HG03103 (cell line): ENCODE measurements around the gene LYST.

Source experiments
- ATAC-seq: cut with Tn5 transposase; IDR thresholded peaks from one replicate; pipeline ENCODE4 v1.9.1; 2021; ENCODE audit warnings: low read depth; ENCODE audit not compliant: unreplicated experiment

LYST gene

DNA sequence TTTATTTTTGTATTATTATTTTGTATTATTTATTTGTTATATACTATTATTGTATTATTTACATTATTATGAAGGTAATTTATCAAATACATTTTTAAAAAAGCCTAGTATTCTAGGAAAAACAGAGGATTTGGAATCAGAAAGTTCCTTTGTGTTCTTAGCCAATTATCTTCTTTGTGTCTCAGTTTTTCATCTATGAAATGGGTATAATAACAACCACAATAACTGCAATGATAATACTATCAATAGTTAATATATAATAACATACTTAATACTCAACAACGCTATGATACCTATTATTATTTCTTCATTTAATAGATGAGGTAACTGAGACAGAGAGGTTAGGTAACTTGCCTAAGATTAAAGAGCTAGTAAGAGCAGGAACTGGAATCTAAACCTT lies 136.7 kb downstream of the LYST start:
- no peak for ATAC-seq

- no peak for ATAC-seq
Measured at GRCh38 chr1:235726557-235726956, 140.1 kb downstream of the LYST start.

- ATAC-seq, result no peak
Measured at GRCh38 chr1:235725434-235725833, 141.3 kb downstream of the LYST start.

- ATAC-seq, result no peak
Measured at GRCh38 chr1:235724730-235725129, 142.0 kb downstream of the LYST start.

DNA sequence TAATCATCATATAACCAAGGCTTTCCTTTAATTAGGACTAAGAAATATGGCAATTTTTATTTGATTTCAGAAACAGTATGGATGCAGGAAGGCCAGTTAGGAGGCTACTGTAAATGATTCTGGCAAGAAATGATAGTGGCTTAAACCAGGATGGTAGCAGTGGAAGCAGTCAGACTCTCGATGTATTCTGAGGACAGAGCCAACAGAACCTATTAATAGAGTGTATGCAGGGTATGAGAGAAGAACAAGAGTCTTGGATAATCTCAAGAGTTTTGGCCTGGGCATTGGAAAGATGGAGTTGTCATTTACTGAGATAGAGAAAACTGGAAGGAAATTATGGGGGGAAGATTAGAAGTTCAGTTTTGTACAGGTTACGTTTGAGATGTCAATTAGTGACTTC lies 143.8 kb downstream of the LYST start:
- ATAC-seq, result no peak

GRCh38 chr1:235721982-235722381 lies 144.7 kb downstream of the LYST start:
- ATAC-seq, result no peak

DNA sequence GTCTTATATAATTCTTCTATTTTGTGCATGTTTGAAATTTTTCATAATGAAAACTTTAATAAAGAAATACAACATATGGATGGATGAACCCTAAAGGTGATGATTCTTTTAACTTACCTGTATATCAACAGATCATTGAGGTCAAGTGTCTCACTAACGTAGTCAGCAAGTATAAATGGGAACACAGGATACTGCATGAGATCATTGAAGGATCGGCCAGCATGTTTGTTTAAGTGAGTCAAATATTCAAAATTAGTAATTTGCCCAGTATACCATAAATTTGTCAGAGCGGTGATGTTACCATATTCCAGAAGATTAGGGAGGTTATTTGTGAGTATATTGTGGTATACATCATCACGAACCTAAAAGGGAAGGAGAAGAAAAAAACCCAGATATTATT lies 146.2 kb downstream of the LYST start:
- ATAC-seq, result no peak

- no peak for ATAC-seq
Measured at GRCh38 chr1:235714205-235714897, 152.4 kb downstream of the LYST start.

DNA sequence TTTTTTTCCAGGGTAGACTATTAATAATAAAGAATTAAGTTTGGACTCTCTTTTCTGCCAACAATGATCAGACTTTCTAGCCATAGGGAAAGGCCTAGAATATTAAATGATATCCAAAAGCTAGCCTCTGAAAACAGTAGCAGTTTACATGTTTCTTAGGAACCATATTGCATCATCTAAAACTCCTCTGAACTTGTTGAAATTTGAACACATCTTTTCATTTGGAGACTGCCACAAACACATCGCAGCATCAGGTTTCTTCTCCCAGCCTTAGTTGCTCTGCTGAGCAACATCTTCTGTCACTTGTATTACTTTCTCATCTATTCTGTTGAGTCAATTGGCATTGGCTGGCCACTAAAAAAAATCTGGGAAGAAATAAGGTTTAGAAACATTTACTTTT lies 153.9 kb downstream of the LYST start:
- ATAC-seq, result no peak

DNA sequence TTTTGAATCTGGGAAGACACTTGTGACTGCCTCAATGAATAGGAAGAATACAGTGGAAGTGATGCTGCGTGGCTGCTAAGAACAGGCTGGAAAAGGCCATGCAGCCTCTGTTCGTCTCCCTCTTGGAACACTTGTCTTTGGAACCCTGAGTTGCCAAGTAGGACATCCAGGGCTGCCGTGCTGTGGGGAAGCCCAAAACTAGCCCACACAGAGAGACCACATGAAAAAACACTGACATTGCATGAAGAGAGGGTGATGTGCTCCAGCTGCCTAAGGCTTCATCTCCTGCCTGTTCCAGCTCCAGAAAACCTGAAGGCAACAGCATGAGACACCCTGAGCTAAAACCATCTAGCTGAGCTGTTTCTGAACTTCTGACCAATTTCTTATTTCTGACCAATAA lies 156.0 kb downstream of the LYST start:
- no peak for ATAC-seq

DNA sequence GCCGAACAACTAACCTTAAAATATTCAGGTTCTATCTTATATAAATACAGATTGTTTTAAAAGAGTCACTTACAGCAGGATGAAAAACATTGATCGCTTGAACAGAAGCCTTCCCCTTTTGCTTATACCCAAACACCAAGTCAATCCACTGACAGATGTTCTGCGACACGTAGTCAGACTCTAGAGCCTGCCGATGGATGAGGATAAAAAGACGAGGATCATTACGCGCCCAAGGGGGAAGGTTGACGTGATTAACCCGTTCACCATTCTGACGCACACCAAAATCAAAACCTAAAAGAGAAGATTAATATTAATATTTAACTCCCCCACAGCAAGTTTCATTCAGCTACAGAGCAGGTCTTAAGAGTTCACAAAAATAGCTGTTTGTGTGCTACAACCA lies 157.7 kb downstream of the LYST start:
- ATAC-seq, result no peak

GRCh38 chr1:235708390-235708962 lies 158.2 kb downstream of the LYST start:
- ATAC-seq, result no peak

DNA sequence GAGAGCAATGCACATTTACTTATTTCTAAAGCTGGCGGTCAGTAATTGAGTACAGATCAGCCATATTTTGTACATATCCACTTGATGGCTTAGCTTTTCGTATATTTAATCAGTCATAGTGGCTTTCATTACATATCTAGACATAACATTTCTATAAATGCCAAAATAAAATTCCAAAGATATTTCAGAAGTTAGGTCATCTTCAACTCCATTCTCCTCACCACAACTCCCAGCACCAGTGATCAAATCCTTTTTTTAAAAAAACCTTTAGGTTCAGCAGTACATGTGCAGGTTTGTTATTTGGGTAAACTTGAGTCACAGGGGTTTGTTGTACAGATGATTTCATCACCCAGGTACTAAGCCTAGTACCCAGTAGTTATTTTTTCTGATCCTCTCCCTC lies 163.2 kb downstream of the LYST start:
- no peak for ATAC-seq

- ATAC-seq, result no peak
Measured at GRCh38 chr1:235702412-235702811, 164.3 kb downstream of the LYST start.

DNA sequence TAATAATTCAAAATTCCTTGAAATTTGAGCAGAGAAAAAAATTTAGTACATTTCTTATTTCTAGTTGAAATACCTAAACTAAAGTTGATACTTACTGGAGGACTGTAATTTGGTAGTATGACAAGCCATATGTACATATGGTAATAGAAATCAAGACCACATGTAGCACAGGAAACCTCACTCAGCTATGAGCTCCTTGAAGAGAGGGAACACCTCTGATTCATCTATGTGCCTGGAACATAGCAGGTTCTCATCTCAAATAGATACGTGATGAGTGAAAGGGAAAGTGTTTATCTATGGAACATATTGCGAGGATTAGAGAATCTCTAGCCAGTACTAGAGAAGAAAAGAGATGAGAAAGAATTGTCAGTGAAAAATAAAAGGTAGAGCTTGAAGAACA lies 169.2 kb downstream of the LYST start:
- ATAC-seq, result no peak

DNA sequence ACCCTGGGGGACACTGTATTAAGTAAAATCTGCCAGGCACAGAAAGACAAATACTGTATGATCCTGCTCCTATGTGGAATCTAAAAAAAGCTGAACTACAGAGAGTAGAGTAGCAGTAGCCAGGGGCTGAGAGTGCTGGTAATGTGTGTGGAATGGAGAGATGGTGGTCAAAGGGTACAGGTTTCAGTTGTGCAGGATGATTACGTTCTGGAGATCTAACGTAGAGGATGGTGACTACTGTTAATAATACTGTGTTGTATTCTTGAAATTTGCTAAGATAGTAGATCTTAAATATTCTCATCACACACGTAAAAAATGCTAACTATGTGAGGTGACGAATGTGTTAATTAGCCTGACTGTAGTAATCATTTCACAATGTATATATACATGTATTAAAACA lies 177.3 kb downstream of the LYST start:
- ATAC-seq, result no peak

DNA sequence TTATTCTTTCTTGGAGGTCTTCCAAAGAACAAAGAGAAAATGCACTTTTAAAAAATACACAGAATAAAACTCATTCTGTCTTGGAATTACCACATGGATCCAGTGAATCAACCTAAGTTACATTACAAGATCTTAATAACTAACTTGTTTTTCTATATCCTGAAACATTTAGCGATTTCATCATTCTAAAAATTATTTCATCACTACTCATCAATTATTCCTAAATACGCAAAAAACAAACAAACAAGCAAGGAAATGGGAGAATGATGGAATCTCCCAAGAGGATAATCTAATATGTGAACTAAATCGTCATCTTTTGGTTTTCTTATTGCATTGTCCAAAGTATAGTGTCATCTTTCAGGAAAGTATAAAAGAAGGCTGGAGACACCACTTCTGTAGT lies 178.6 kb downstream of the LYST start:
- no peak for ATAC-seq

DNA sequence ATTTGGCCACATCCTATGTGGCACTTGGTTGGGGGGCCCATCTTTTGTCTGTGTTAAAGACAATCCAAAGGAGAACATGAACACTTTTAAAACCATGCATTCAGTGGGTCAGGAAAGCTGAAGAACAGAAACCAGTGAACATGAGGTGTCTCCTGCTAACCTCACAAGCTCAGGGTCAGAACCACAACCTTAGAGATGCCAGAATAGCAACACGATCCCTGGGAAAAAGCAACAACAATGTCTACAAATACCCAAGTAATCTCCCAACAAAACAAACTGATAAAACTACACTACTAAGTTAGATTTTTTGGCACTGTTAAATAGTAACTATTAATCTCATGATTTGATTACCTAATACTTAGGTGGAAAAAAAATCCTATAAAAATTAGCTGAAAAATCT lies 183.1 kb downstream of the LYST start:
- ATAC-seq, result no peak

DNA sequence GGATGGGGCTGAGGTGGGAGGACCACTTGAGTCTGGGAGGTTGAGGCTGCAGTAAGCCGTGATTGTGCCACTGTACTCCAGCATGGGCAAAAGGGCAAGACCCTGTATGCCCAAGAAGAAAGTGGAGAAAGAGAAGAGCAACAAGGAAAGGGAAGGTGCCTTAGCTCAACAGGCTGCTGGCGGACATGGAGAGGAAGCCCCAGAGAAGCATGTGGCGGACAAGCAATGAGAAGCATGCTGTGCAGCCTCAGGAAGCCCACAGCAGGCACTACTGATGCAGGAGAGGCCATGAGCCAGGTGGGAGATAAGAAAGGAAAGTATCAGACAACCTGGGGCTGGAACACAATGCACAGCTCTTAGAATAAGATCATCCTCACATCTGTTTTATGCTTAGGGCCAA lies 184.5 kb downstream of the LYST start:
- ATAC-seq, result no peak

DNA sequence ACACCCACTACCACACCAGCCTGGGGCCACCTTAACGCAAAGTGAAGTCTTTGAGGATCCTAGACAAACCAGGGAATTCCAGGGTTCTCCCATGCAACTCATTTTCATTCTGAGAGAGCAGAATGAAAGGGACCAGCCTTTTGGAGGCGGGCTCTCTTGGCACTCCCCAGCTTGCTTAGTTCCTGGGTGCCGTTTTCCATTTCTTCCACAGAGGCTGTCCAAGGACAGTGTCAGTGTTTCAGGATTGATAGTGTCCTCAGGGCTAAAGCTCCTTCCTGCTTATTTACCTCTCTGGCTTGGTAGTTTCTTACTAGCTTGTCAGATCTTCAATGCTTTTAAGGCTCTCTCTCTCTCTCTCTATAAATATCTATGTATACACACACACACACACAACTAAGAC lies 187.1 kb downstream of the LYST start:
- no peak for ATAC-seq

- ATAC-seq, result no peak
Measured at GRCh38 chr1:235679005-235679404, 187.7 kb downstream of the LYST start.

- no peak for ATAC-seq
Measured at GRCh38 chr1:235675152-235675890, 191.4 kb downstream of the LYST start.
